MCF 10A (cell line): Measurements from ENCODE around the gene RALGPS1. TPM values are rescaled to one million over a fixed set of nuclear protein-coding genes. Genes with fewer than 3 reads are reported as not detected.

Experiments used
- BruUV-seq: library from RNA; stranded (reverse); fragments of 400-500 nt; replicated peaks from 2 replicates; lab custom pipeline; 2021; lab: Mats Ljungman, UMichigan
- CTCF ChIA-PET: fragments of 300-600 bp; sonication (Branson Sonifier 250); formaldehyde crosslinking; extraction: SDS; loops from one replicate; lab custom pipeline; 2021; ENCODE audit warnings: antibody characterized with exemption, inconsistent platforms; lab: Yijun Ruan, JAX
- POLR2A ChIA-PET: fragments of 300-600, 350-650 bp; sonication (Branson Sonifier 250); formaldehyde crosslinking; extraction: SDS; loops from one replicate; lab custom pipeline; 2020; ENCODE audit warnings: antibody characterized with exemption, inconsistent platforms; lab: Yijun Ruan, JAX
- DNase-seq: peaks from one replicate; pipeline ENCODE4 v3.0.0-alpha.2; 2018; ENCODE audit not compliant: unreplicated experiment
- H3K27ac Mint-ChIP-seq: one replicate; pipeline ENCODE4 v1.8.0; 2022; ENCODE audit warnings: mild to moderate bottlenecking, low read depth, mixed read lengths; ENCODE audit not compliant: unreplicated experiment
- H3K27me3 Mint-ChIP-seq: one replicate; pipeline ENCODE4 v1.8.0; 2022; ENCODE audit warnings: mixed read lengths; ENCODE audit not compliant: insufficient read depth, unreplicated experiment
- H3K36me3 Mint-ChIP-seq: one replicate; pipeline ENCODE4 v1.8.0; 2022; ENCODE audit warnings: mild to moderate bottlenecking, moderate library complexity, mixed read lengths; ENCODE audit not compliant: insufficient read depth, unreplicated experiment
- H3K4me1 Mint-ChIP-seq: one replicate; pipeline ENCODE4 v1.8.0; 2022; ENCODE audit warnings: mixed read lengths; ENCODE audit not compliant: insufficient read depth, unreplicated experiment
- H3K4me3 Mint-ChIP-seq: one replicate; pipeline ENCODE4 v1.8.0; 2022; ENCODE audit warnings: mild to moderate bottlenecking, moderate library complexity, mixed read lengths; ENCODE audit not compliant: unreplicated experiment
- H3K9me3 Mint-ChIP-seq: one replicate; pipeline ENCODE4 v1.8.0; 2022; ENCODE audit warnings: mixed read lengths; ENCODE audit not compliant: unreplicated experiment
- intact Hi-C: fragments of 100-400 bp; cut with micrococcal nuclease; formaldehyde crosslinking; loops from 2 replicates; pipeline ENCODE4 v1.14.1; 2022
- total RNA-seq: library from RNA; stranded (reverse); gene quantifications from 2 replicates; pipeline ENCODE4 v1.2.3, GENCODE V29; 2022
- TF ChIP-seq, protein P1 (sequence below): fragments of 200-600 bp; IDR thresholded peaks from one replicate; pipeline ENCODE4 v1.8.0; 2022; ENCODE audit warnings: antibody characterized with exemption, mild to moderate bottlenecking; ENCODE audit not compliant: unreplicated experiment

RALGPS1 gene
- total RNA-seq, 1 experiment from 2014 or later = 2.4 TPM

DNA sequence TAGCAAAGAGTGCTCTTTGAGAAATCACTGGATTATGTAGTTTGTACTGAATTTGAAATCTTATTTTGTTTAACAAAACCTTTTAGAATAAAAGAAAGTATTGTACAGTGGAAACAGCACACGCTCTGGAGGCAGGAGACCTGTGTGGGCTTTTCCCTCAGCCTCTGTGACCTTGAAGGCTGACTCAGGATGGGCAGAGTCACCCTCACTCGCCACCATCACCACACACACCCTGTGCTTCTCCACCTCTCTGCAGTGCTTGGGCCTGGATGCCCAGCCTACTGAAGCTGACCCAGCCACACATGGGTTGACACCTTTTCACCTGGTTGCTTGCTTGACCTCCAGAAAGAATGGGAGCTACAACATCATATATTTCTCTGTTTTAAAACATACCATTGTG lies 188.2 kb downstream of the RALGPS1 start:
- intact Hi-C loops = no loop called here
- DNase-seq = no peak
- BruUV-seq = no TSS peak
- Mint-ChIP-seq H3K4me1 (no peaks in the 10 kb centered on the region), H3K36me3 (no peaks in the 10 kb centered on the region), H3K27ac (no peak overlapping the region), H3K27me3 (no peaks in the 10 kb centered on the region), H3K4me3 (no peak overlapping the region), H3K9me3 (no peaks in the 10 kb centered on the region)
- POLR2A ChIA-PET = no interaction called here
- CTCF ChIA-PET = interaction anchor here (0.7 to 1.2 kb wide), 2 partner anchors 95 to 116 kb away, joined by 3 to 4 read pairs; no protein-coding TSS in a partner anchor
- TF ChIP-seq, protein P1, sequence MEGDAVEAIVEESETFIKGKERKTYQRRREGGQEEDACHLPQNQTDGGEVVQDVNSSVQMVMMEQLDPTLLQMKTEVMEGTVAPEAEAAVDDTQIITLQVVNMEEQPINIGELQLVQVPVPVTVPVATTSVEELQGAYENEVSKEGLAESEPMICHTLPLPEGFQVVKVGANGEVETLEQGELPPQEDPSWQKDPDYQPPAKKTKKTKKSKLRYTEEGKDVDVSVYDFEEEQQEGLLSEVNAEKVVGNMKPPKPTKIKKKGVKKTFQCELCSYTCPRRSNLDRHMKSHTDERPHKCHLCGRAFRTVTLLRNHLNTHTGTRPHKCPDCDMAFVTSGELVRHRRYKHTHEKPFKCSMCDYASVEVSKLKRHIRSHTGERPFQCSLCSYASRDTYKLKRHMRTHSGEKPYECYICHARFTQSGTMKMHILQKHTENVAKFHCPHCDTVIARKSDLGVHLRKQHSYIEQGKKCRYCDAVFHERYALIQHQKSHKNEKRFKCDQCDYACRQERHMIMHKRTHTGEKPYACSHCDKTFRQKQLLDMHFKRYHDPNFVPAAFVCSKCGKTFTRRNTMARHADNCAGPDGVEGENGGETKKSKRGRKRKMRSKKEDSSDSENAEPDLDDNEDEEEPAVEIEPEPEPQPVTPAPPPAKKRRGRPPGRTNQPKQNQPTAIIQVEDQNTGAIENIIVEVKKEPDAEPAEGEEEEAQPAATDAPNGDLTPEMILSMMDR = no peak

DNA sequence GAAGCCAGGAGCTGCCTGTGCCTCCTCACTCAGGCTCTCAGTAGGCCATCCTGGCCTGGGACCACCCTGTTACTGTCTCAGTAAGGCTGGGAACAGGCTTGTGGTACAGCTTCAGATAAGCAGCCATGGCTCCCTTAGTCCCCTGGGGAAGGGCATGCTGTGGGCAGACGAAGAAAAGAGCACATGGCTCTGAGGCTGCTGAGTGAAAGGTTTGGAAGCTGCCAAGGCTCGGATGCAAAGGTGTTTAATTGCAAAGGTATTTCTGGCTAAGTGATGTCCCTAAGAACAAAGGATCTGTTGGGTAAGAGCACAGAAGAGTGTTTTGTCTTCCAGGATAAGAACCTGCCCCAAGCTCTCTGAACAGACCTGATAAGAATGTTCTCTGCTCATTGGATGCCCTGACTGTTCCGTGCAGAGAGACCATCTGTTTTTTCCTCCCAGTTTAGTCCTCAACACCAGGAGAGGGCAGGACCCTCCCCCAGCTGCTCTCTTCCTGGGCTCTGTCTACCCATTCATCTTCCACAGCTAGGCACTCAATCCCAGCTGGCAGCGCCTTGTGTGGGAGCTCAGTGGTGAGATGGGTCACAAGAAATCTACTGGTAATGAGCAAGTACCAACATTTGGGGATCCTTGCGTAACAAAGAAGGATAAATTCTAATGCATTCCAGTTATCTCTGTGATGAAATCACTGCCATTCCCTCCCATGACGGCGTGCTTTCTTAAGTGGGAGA lies 190.2 kb downstream of the RALGPS1 start:
- H3K27me3 Mint-ChIP-seq = peaks cover 12% of the 10 kb centered on the region
- no peak for DNase-seq
- no peaks in the 10 kb centered on the region for H3K4me1 Mint-ChIP-seq
- TF ChIP-seq, protein P1 = no peak
- no peak overlapping the region for H3K27ac Mint-ChIP-seq
- H3K4me3 Mint-ChIP-seq = no peak overlapping the region
- BruUV-seq = no TSS peak
- intact Hi-C loops = no loop called here
- ChIA-PET CTCF (interaction anchor here (0.6 kb wide), 1 partner anchor 59 kb away, joined by 3 read pairs; no protein-coding TSS in a partner anchor), POLR2A (no interaction called here)
- no peaks in the 10 kb centered on the region for H3K9me3 Mint-ChIP-seq
- no peaks in the 10 kb centered on the region for H3K36me3 Mint-ChIP-seq

DNA sequence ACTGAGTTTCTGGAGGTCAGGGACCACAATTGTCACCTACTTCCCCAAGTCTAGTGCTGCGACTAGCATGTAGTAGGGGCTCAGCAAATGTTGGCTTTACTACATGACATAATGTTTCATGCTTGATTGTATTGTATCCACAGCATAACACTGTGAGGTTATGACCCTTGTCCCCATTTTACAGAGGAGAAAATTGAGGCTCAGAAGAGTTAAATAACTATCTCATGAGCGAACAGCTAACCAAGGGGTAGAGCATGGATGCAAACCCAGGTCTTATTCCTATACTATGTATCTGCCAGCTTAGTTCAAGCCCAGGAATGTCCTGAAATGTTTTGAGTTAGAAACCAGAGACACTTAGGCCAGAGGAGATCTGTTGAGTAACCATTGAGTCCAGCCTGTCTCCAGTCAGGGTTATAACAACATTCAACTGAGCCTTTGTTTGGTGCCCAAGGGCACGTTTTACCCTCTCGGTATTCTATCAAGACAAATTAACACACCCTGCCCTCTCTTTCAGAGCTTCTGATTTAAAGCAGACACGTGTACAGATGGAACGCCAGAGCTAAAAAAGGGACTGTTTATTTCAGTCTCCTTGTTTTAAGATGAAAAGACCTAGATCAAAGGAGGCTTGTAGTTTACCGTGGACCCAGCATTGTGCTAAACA lies 191.4 kb downstream of the RALGPS1 start:
- CTCF ChIA-PET = no interaction called here
- Mint-ChIP-seq H3K9me3 (no peaks in the 10 kb centered on the region), H3K27ac (no peak overlapping the region), H3K27me3 (peaks cover 24% of the 10 kb centered on the region), H3K4me1 (no peaks in the 10 kb centered on the region), H3K4me3 (no peak overlapping the region), H3K36me3 (no peaks in the 10 kb centered on the region)
- intact Hi-C loops = no loop called here
- no TSS peak for BruUV-seq
- no peak for DNase-seq
- POLR2A ChIA-PET = no interaction called here
- TF ChIP-seq, protein P1 = no peak

DNA sequence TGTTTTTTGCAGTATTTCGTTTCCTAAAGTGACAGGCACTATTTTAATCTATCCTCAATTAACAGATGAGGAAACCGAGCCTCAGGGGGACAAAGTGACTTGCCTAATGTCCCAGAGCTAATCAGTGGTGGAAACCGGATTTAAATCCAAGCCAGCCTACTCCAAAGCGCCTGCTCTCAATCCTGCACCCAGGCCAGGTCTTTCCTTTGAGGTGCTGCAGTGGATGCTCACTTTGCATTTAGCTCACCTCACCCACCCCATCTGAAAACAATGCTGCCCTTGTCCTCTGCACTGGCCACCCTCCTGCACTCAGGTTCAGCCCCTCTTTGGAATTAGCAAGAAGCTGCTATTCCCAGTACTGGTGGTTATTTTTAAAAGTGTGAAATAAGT lies 191.9 kb downstream of the RALGPS1 start:
- Mint-ChIP-seq H3K9me3 (no peaks in the 10 kb centered on the region), H3K4me1 (no peaks in the 10 kb centered on the region), H3K36me3 (no peaks in the 10 kb centered on the region), H3K27me3 (peaks cover 26% of the 10 kb centered on the region), H3K27ac (no peak overlapping the region), H3K4me3 (no peak overlapping the region)
- POLR2A ChIA-PET = no interaction called here
- CTCF ChIA-PET = no interaction called here
- TF ChIP-seq, protein P1 = no peak
- intact Hi-C loops = no loop called here
- no peak for DNase-seq
- BruUV-seq = no TSS peak
